Measurements from ENCODE around the gene NALCN.

The NALCN gene

GRCh38 chr13:101016475-101016874 lies 399.8 kb downstream of the NALCN start:
- CTCF ChIA-PET, result no interaction called here
- POLR2A ChIA-PET, result no interaction called here
- no peak for TF ChIP-seq L3MBTL2 (conservative IDR thresholded peaks at IDR 0.05)
- no peak for TF ChIP-seq ARNT (IDR thresholded peaks at IDR 0.05)
- no peak for TF ChIP-seq ELF4 (IDR thresholded peaks at IDR 0.05)
- no peak for TF ChIP-seq SUZ12 (IDR thresholded peaks at IDR 0.05)
- no peak for TF ChIP-seq TARDBP (IDR thresholded peaks at IDR 0.05)
- no peak for TF ChIP-seq FOXK2 (IDR thresholded peaks at IDR 0.05)
- no peak for TF ChIP-seq FOXA1 (IDR thresholded peaks at IDR 0.05)
- no peak for TF ChIP-seq SP1 (IDR thresholded peaks at IDR 0.05)
- no peak for TF ChIP-seq NFRKB (IDR thresholded peaks at IDR 0.05)
- TF ChIP-seq BHLHE40 (IDR thresholded peaks at IDR 0.05; ENCODE audit: borderline replicate concordance), result no peak
- no peak for TF ChIP-seq ZNF384 (IDR thresholded peaks at IDR 0.05)
- no peak for TF ChIP-seq PKNOX1 (IDR thresholded peaks at IDR 0.05)
- no peak for TF ChIP-seq LEF1 (IDR thresholded peaks at IDR 0.05; ENCODE audit: borderline replicate concordance)
- no peak for TF ChIP-seq HDGF (IDR thresholded peaks at IDR 0.05; ENCODE audit: borderline replicate concordance)
- no peak for TF ChIP-seq CTBP1 (IDR thresholded peaks at IDR 0.05; ENCODE audit: borderline replicate concordance)
- no peak for TF ChIP-seq FOXM1 (IDR thresholded peaks at IDR 0.05; ENCODE audit: borderline replicate concordance)
- no peak for DNase-seq (ENCODE audit: extremely low spot score)

GRCh38 chr13:101013245-101013644 lies 403.1 kb downstream of the NALCN start:
- POLR2A ChIA-PET, result no interaction called here
- TF ChIP-seq SUZ12 (IDR thresholded peaks at IDR 0.05), result no peak
- no peak for TF ChIP-seq SP1 (IDR thresholded peaks at IDR 0.05)
- TF ChIP-seq FOXA1 (IDR thresholded peaks at IDR 0.05), result no peak
- TF ChIP-seq FOXM1 (IDR thresholded peaks at IDR 0.05; ENCODE audit: borderline replicate concordance), result no peak
- DNase-seq (ENCODE audit: extremely low spot score), result no peak
- CTCF ChIA-PET, result no interaction called here

GRCh38 chr13:101010100-101010499 lies 406.2 kb downstream of the NALCN start:
- DNase-seq (ENCODE audit: extremely low spot score), result no peak
- TF ChIP-seq ZNF384 (IDR thresholded peaks at IDR 0.05), result no peak
- TF ChIP-seq L3MBTL2 (conservative IDR thresholded peaks at IDR 0.05), result no peak
- TF ChIP-seq SUZ12 (IDR thresholded peaks at IDR 0.05), result no peak
- TF ChIP-seq CTBP1 (IDR thresholded peaks at IDR 0.05; ENCODE audit: borderline replicate concordance), result no peak
- no peak for TF ChIP-seq NFRKB (IDR thresholded peaks at IDR 0.05)
- no peak for TF ChIP-seq PKNOX1 (IDR thresholded peaks at IDR 0.05)
- TF ChIP-seq BHLHE40 (IDR thresholded peaks at IDR 0.05; ENCODE audit: borderline replicate concordance), result no peak
- TF ChIP-seq FOXM1 (IDR thresholded peaks at IDR 0.05; ENCODE audit: borderline replicate concordance), result no peak
- TF ChIP-seq ELF4 (IDR thresholded peaks at IDR 0.05), result no peak
- CTCF ChIA-PET, result no interaction called here
- POLR2A ChIA-PET, result no interaction called here

GRCh38 chr13:101007245-101007644 lies 409.1 kb downstream of the NALCN start:
- no peak for DNase-seq (ENCODE audit: extremely low spot score)
- CTCF ChIA-PET, result no interaction called here
- POLR2A ChIA-PET, result no interaction called here
- TF ChIP-seq SUZ12 (IDR thresholded peaks at IDR 0.05) (no peak), CTBP1 (IDR thresholded peaks at IDR 0.05; ENCODE audit: borderline replicate concordance) (no peak), TARDBP (IDR thresholded peaks at IDR 0.05) (no peak), FOXM1 (IDR thresholded peaks at IDR 0.05; ENCODE audit: borderline replicate concordance) (no peak), L3MBTL2 (conservative IDR thresholded peaks at IDR 0.05) (no peak), FOXK2 (IDR thresholded peaks at IDR 0.05) (no peak), PKNOX1 (IDR thresholded peaks at IDR 0.05) (no peak), ARNT (IDR thresholded peaks at IDR 0.05) (no peak)

All from HEK293T (cell line).